ENCODE data around the gene POU2F2.

DNA sequence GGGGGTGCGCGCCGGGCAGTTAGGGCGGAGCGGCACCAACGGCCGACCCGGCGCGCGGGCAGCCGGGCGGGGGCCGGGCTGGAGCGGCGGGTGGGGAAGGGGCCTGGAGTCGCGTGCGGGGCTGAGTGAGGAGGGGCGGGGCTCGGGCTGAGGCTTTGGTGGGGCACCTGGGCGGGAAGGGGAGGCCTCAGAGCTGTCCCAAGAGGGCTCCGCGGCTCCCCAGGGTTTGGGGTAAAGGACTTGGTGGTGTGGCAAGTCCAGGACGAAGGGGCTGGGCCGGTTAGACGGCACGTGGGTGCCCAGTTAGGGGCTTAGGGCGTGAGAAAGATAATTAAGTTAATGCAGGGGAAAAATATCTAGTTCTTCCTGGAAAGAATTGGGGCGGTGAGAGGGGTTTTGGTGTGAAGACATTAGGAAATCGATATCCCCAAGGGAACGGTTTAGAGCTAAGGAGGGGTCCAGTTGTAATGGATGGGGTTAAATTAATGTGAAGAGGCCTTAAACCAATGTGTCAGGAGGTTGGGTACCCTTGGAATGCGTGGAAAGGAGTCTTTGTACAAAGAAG, 55.8 kb downstream of the POU2F2 start:
- no peak for TF ChIP-seq ESRRG (CRISPR knock-in tag; IDR thresholded peaks at IDR 0.05)
- no peak for TF ChIP-seq TOX (CRISPR knock-in tag; IDR thresholded peaks at IDR 0.05; ENCODE audit: borderline replicate concordance)
- no peak for TF ChIP-seq CREB5 (CRISPR knock-in tag; IDR thresholded peaks at IDR 0.05; ENCODE audit: low read depth)
- no peak for TF ChIP-seq ARNTL (CRISPR knock-in tag; IDR thresholded peaks at IDR 0.05; ENCODE audit: borderline replicate concordance, low read depth)
- TF ChIP-seq, protein P1, sequence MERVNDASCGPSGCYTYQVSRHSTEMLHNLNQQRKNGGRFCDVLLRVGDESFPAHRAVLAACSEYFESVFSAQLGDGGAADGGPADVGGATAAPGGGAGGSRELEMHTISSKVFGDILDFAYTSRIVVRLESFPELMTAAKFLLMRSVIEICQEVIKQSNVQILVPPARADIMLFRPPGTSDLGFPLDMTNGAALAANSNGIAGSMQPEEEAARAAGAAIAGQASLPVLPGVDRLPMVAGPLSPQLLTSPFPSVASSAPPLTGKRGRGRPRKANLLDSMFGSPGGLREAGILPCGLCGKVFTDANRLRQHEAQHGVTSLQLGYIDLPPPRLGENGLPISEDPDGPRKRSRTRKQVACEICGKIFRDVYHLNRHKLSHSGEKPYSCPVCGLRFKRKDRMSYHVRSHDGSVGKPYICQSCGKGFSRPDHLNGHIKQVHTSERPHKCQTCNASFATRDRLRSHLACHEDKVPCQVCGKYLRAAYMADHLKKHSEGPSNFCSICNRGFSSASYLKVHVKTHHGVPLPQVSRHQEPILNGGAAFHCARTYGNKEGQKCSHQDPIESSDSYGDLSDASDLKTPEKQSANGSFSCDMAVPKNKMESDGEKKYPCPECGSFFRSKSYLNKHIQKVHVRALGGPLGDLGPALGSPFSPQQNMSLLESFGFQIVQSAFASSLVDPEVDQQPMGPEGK (CRISPR knock-in tag; IDR thresholded peaks at IDR 0.05; ENCODE audit: borderline replicate concordance) = no peak
- TF ChIP-seq, protein P2, sequence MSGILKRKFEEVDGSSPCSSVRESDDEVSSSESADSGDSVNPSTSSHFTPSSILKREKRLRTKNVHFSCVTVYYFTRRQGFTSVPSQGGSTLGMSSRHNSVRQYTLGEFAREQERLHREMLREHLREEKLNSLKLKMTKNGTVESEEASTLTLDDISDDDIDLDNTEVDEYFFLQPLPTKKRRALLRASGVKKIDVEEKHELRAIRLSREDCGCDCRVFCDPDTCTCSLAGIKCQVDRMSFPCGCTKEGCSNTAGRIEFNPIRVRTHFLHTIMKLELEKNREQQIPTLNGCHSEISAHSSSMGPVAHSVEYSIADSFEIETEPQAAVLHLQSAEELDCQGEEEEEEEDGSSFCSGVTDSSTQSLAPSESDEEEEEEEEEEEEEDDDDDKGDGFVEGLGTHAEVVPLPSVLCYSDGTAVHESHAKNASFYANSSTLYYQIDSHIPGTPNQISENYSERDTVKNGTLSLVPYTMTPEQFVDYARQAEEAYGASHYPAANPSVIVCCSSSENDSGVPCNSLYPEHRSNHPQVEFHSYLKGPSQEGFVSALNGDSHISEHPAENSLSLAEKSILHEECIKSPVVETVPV (CRISPR knock-in tag; IDR thresholded peaks at IDR 0.05) = no peak
- TF ChIP-seq BACH2 (CRISPR knock-in tag; IDR thresholded peaks at IDR 0.05; ENCODE audit: borderline replicate concordance) = no peak
- TF ChIP-seq RARB (CRISPR knock-in tag; IDR thresholded peaks at IDR 0.05) = no peak
- no peak for TF ChIP-seq ZNF70 (CRISPR knock-in tag; IDR thresholded peaks at IDR 0.05)
- no peak for TF ChIP-seq ZFP30 (CRISPR knock-in tag; IDR thresholded peaks at IDR 0.05)
- TF ChIP-seq PPARA (CRISPR knock-in tag; IDR thresholded peaks at IDR 0.05; ENCODE audit: borderline replicate concordance) = no peak
- TF ChIP-seq ZFP3 (CRISPR knock-in tag; IDR thresholded peaks at IDR 0.05) = no peak
